Vagina (tissue), 2 donors: ENCODE measurements around the gene EPHB1. TPM values are rescaled to one million over a fixed set of nuclear protein-coding genes. Genes with fewer than 3 reads are reported as not detected.

ENCODE experiments used
- DNase-seq, 2 donors: peaks; one replicate each; pipeline ENCODE4 v3.0.0-alpha.2; 2017; ENCODE audit errors: extremely low spot score in 2 of 2
- H3K27ac ChIP-seq: fragments of 200-600 bp; sonication (generic); one replicate; pipeline ENCODE4 v1.5.1; 2019
- H3K27me3 ChIP-seq: fragments of 200-600 bp; sonication (generic); one replicate; pipeline ENCODE4 v1.5.1; 2019
- H3K36me3 ChIP-seq, 2 donors: fragments of 200-600 bp; sonication (generic); one replicate each; pipeline ENCODE4 v1.5.1; 2017 to 2019
- H3K4me1 ChIP-seq: fragments of 200-600 bp; sonication (generic); one replicate; pipeline ENCODE4 v1.5.1; 2019
- H3K4me3 ChIP-seq, 2 donors: fragments of 200-600 bp; sonication (generic); 1 replicate in 1 of 2; 2 replicates in 1 of 2; pipeline ENCODE4 v1.5.1; 2016 to 2019
- H3K9me3 ChIP-seq: fragments of 200-600 bp; sonication (generic); one replicate; pipeline ENCODE4 v1.5.1; 2019
- CTCF ChIP-seq, 3 experiments: fragments of 450-650 bp in 2 of 3; fragments of 200-600 bp in 1 of 3; sonication (generic) in 1 of 3; IDR thresholded peaks; one replicate each; pipeline ENCODE4 v1.5.1; 2017 to 2019; ENCODE audit warnings: antibody characterized with exemption in 3 of 3, mild to moderate bottlenecking in 2 of 3, moderate library complexity in 2 of 3
- POLR2A ChIP-seq, 2 donors: fragments of 450-650 bp; IDR thresholded peaks; one replicate each; pipeline ENCODE4 v1.6.1; 2017; ENCODE audit warnings: antibody characterized with exemption in 2 of 2, mild to moderate bottlenecking in 2 of 2, moderate library complexity in 2 of 2
- POLR2AphosphoS5 ChIP-seq, 2 donors: sonication (generic); formaldehyde crosslinking; IDR thresholded peaks; one replicate each; pipeline ENCODE4 v1.9.0; 2017; ENCODE audit warnings: antibody characterized with exemption in 2 of 2, mild to moderate bottlenecking in 2 of 2, low read depth in 1 of 2; ENCODE audit not compliant: insufficient read depth in 1 of 2
- intact Hi-C: fragments of 100-400 bp; cut with DNase I; formaldehyde crosslinking; loops from one replicate; pipeline ENCODE4 v1.15.1; 2023
- total RNA-seq: library from RNA; depleted of rRNA; stranded (reverse); fragments of >200 nt; gene quantifications from one replicate; pipeline ENCODE4 v1.2.3, GENCODE V29; 2016

EPHB1 gene
- total RNA-seq, 1 donor from 2014 or later = 2.2 TPM

- H3K9me3 ChIP-seq = no peaks in the 10 kb centered on the region
- intact Hi-C loops = no loop called here
- no peak for DNase-seq
- no peak overlapping the region for H3K27ac ChIP-seq
- no peaks in the 10 kb centered on the region for H3K27me3 ChIP-seq
- no peaks in the 10 kb centered on the region for H3K4me1 ChIP-seq
- H3K36me3 ChIP-seq = no peaks in the 10 kb centered on the region
- TF ChIP-seq POLR2AphosphoS5 (IDR thresholded peaks at IDR 0.05; ENCODE audit: insufficient read depth in 1 of 2, low read depth in 1 of 2) (no peak), POLR2A (IDR thresholded peaks at IDR 0.05) (no peak), CTCF (IDR thresholded peaks at IDR 0.05) (no peak)
- no peak overlapping the region for H3K4me3 ChIP-seq
Observed at GRCh38 chr3:135238871-135239614, 444.0 kb downstream of the EPHB1 start.

- H3K4me1 ChIP-seq = no peaks in the 10 kb centered on the region
- H3K27me3 ChIP-seq = no peaks in the 10 kb centered on the region
- no peak overlapping the region for H3K4me3 ChIP-seq
- no peaks in the 10 kb centered on the region for H3K9me3 ChIP-seq
- no peaks in the 10 kb centered on the region for H3K36me3 ChIP-seq
- H3K27ac ChIP-seq = no peak overlapping the region
- no peak for DNase-seq
- TF ChIP-seq POLR2AphosphoS5 (IDR thresholded peaks at IDR 0.05; ENCODE audit: insufficient read depth in 1 of 2, low read depth in 1 of 2) (no peak), POLR2A (IDR thresholded peaks at IDR 0.05) (no peak), CTCF (IDR thresholded peaks at IDR 0.05) (no peak)
- intact Hi-C loops = no loop called here
Observed at GRCh38 chr3:135239615-135239884, 444.5 kb downstream of the EPHB1 start.

GRCh38 chr3:135240426-135240825 is 445.4 kb downstream of the EPHB1 start:
- no peak overlapping the region for H3K27ac ChIP-seq
- H3K4me3 ChIP-seq = no peak overlapping the region
- TF ChIP-seq POLR2AphosphoS5 (IDR thresholded peaks at IDR 0.05; ENCODE audit: insufficient read depth in 1 of 2, low read depth in 1 of 2) (no peak), CTCF (IDR thresholded peaks at IDR 0.05) (no peak), POLR2A (IDR thresholded peaks at IDR 0.05) (no peak)
- H3K4me1 ChIP-seq = no peaks in the 10 kb centered on the region
- H3K36me3 ChIP-seq = no peaks in the 10 kb centered on the region
- no peaks in the 10 kb centered on the region for H3K27me3 ChIP-seq
- no peak for DNase-seq
- intact Hi-C loops = no loop called here
- no peaks in the 10 kb centered on the region for H3K9me3 ChIP-seq

GRCh38 chr3:135242285-135242684 is 447.2 kb downstream of the EPHB1 start:
- no peaks in the 10 kb centered on the region for H3K9me3 ChIP-seq
- no peak overlapping the region for H3K4me3 ChIP-seq
- TF ChIP-seq POLR2A (IDR thresholded peaks at IDR 0.05) = no peak
- no peak for TF ChIP-seq POLR2AphosphoS5 (IDR thresholded peaks at IDR 0.05; ENCODE audit: insufficient read depth in 1 of 2, low read depth in 1 of 2)
- TF ChIP-seq CTCF (IDR thresholded peaks at IDR 0.05) = no peak
- no peaks in the 10 kb centered on the region for H3K4me1 ChIP-seq
- H3K27me3 ChIP-seq = no peaks in the 10 kb centered on the region
- H3K36me3 ChIP-seq = no peaks in the 10 kb centered on the region
- intact Hi-C loops = no loop called here
- no peak overlapping the region for H3K27ac ChIP-seq
- no peak for DNase-seq

- Histone ChIP-seq H3K9me3 (no peaks in the 10 kb centered on the region), H3K27me3 (no peaks in the 10 kb centered on the region), H3K36me3 (no peaks in the 10 kb centered on the region), H3K27ac (no peak overlapping the region), H3K4me3 (no peak overlapping the region), H3K4me1 (no peaks in the 10 kb centered on the region)
- DNase-seq = no peak
- TF ChIP-seq CTCF (IDR thresholded peaks at IDR 0.05) = no peak
- TF ChIP-seq POLR2A (IDR thresholded peaks at IDR 0.05) = no peak
- no peak for TF ChIP-seq POLR2AphosphoS5 (IDR thresholded peaks at IDR 0.05; ENCODE audit: insufficient read depth in 1 of 2, low read depth in 1 of 2)
- intact Hi-C loops = no loop called here
Observed at GRCh38 chr3:135243616-135244015, 448.6 kb downstream of the EPHB1 start.
